Thyroid gland (tissue), 4 donors: ENCODE data around the gene SEMA3C. TPM values are rescaled to one million over a fixed set of nuclear protein-coding genes. Genes with fewer than 3 reads are reported as not detected.

Experiments
- DNase-seq, 2 donors: peaks; one replicate each; pipeline ENCODE4 v3.0.0-alpha.2; 2019
- H3K27ac ChIP-seq, 3 donors: fragments of 200-600 bp; sonication (generic); 1 replicate in 2 of 3; 2 replicates in 1 of 3; pipeline ENCODE4 v1.5.1; 2016 to 2019; ENCODE audit warnings: mild to moderate bottlenecking in 1 of 3, moderate library complexity in 1 of 3
- H3K27me3 ChIP-seq: fragments of 200-600 bp; sonication (generic); one replicate; pipeline ENCODE4 v1.5.1; 2019
- H3K36me3 ChIP-seq, 2 donors: fragments of 200-600 bp; sonication (generic); one replicate each; pipeline ENCODE4 v1.5.1; 2016 to 2019
- H3K4me1 ChIP-seq, 2 donors: fragments of 200-600 bp; sonication (generic); one replicate each; pipeline ENCODE4 v1.5.1; 2017 to 2019
- H3K4me3 ChIP-seq, 3 donors: fragments of 200-600 bp; sonication (generic); replicated peaks in 1 of 3; 1 replicate in 2 of 3; 2 replicates in 1 of 3; pipeline ENCODE4 v1.5.1; 2016; ENCODE audit warnings: mild to moderate bottlenecking in 1 of 3
- H3K9me3 ChIP-seq: fragments of 200-600 bp; sonication (generic); one replicate; pipeline ENCODE4 v1.5.1; 2017
- POLR2A ChIP-seq, 2 donors: fragments of 450-650 bp; IDR thresholded peaks; one replicate each; pipeline ENCODE4 v1.6.1; 2017; ENCODE audit warnings: antibody characterized with exemption in 2 of 2, mild to moderate bottlenecking in 2 of 2, moderate library complexity in 1 of 2
- WGBS, 2 donors: methylation state at CpG; one replicate each; pipeline ENCODE4 v1.1.5; 2017; 5-methylcytosine and 5-hydroxymethylcytosine counted together
- intact Hi-C: fragments of 100-400 bp; cut with DNase I; formaldehyde crosslinking; loops from one replicate; pipeline ENCODE4 v1.15.1; 2023
- total RNA-seq, 4 donors: library from RNA; depleted of rRNA; stranded (reverse); fragments of >200 nt; gene quantifications; one replicate each; pipeline ENCODE4 v1.2.3, GENCODE V29; 2016
- TF ChIP-seq, protein P1 (sequence below), 6 experiments: fragments of 200-600 bp in 3 of 6; fragments of 450-650 bp in 3 of 6; sonication (generic) in 3 of 6; IDR thresholded peaks; one replicate each; pipeline ENCODE4 v1.5.1; 2016 to 2019; ENCODE audit warnings: antibody characterized with exemption in 6 of 6, mild to moderate bottlenecking in 2 of 6, inconsistent platforms in 1 of 6, moderate library complexity in 1 of 6

Gene SEMA3C
- total RNA-seq, 4 donors from 2014 or later: 4.0 to 24.0 (median 7.1) TPM

GRCh38 chr7:80860554-80860953, 58.3 kb downstream of the SEMA3C start:
- H3K36me3 ChIP-seq: no peaks in the 10 kb centered on the region
- WGBS, 2 donors: 70 to 85% methylated on average over 4 of the region's 4 CpGs
- DNase-seq: no peak
- H3K27me3 ChIP-seq: no peaks in the 10 kb centered on the region
- H3K4me1 ChIP-seq: no peaks in the 10 kb centered on the region
- TF ChIP-seq POLR2A (IDR thresholded peaks at IDR 0.05): no peak
- TF ChIP-seq, protein P1, sequence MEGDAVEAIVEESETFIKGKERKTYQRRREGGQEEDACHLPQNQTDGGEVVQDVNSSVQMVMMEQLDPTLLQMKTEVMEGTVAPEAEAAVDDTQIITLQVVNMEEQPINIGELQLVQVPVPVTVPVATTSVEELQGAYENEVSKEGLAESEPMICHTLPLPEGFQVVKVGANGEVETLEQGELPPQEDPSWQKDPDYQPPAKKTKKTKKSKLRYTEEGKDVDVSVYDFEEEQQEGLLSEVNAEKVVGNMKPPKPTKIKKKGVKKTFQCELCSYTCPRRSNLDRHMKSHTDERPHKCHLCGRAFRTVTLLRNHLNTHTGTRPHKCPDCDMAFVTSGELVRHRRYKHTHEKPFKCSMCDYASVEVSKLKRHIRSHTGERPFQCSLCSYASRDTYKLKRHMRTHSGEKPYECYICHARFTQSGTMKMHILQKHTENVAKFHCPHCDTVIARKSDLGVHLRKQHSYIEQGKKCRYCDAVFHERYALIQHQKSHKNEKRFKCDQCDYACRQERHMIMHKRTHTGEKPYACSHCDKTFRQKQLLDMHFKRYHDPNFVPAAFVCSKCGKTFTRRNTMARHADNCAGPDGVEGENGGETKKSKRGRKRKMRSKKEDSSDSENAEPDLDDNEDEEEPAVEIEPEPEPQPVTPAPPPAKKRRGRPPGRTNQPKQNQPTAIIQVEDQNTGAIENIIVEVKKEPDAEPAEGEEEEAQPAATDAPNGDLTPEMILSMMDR (IDR thresholded peaks at IDR 0.05): no peak
- intact Hi-C loops: no loop called here
- no peak overlapping the region for H3K27ac ChIP-seq
- H3K4me3 ChIP-seq: no peak overlapping the region
- no peaks in the 10 kb centered on the region for H3K9me3 ChIP-seq

- WGBS, 2 donors: 85 to 86% methylated on average over 6 of the region's 6 CpGs
Observed at GRCh38 chr7:80859272-80859970, 59.4 kb downstream of the SEMA3C start.

DNA sequence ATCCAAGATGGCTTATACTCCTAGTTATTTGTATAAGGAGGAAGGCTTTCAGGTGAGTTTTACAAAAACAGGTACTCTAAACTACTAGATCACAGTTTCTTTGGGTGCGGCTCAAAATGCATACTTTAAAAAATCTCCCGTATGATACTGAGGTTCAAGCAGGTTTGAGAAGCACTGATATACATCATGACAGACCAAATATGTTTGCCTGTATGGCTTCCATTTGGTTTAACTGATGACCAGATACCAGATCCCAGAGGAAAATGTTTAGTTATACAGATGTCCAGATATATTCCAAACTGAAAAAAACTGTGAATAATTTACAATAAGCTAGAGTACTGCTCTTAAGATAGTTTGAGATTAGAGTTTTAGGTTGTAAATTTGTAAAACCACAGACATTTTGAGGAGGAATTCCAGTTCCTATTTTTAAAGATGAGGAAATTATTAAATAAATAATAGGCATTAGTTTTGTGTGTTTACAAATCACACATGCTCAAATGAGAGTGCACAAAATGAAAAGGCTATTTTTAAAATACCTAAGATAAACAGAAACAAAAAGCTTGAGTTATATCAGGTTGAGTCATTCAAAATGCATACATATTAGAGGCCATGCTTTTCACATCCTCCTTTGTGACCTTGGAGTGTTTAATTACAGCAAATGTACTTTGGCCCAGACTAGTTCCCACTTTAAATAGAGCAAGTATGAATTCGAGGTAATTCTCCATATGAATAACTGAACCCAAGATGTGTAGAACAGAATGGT, 60.5 kb downstream of the SEMA3C start:
- no peak for DNase-seq
- Histone ChIP-seq H3K4me3 (no peak overlapping the region), H3K27ac (no peak overlapping the region), H3K36me3 (no peaks in the 10 kb centered on the region), H3K27me3 (no peaks in the 10 kb centered on the region), H3K9me3 (no peaks in the 10 kb centered on the region), H3K4me1 (no peaks in the 10 kb centered on the region)
- TF ChIP-seq, protein P1 (IDR thresholded peaks at IDR 0.05): no peak
- no peak for TF ChIP-seq POLR2A (IDR thresholded peaks at IDR 0.05)
- intact Hi-C loops: no loop called here
- 80 to 83% methylated on average over 3 of the region's 3 CpGs for WGBS, 2 donors

More at GRCh38 chr7:80859272-80859970, 59.4 kb downstream of the SEMA3C start:
- H3K4me3 ChIP-seq: no peak overlapping the region
- no peaks in the 10 kb centered on the region for H3K36me3 ChIP-seq
- no peak for TF ChIP-seq POLR2A (IDR thresholded peaks at IDR 0.05)
- TF ChIP-seq, protein P1 (IDR thresholded peaks at IDR 0.05): no peak
- H3K9me3 ChIP-seq: no peaks in the 10 kb centered on the region
- intact Hi-C loops: no loop called here
- no peak overlapping the region for H3K27ac ChIP-seq
- H3K4me1 ChIP-seq: no peaks in the 10 kb centered on the region
- no peaks in the 10 kb centered on the region for H3K27me3 ChIP-seq
- DNase-seq: no peak

DNA sequence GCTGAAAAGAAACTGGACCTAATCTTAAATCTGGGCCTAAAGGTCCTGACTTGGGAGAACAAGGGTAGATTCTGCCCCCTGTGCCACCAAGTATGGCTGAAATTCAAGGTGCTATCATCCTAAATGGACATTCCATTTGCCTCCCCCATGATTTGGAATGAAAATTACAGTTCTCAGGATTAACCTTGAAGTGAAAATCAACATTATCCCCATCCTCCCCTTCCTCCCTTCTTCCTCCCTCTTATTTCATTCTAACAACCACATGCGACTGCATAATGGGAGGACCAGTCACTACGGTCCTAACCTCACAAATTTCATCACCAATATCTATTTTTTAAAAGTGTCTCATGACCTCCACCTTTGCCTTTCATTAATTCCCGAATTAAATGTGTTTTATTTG, 62.1 kb downstream of the SEMA3C start:
- no peak overlapping the region for H3K4me3 ChIP-seq
- H3K9me3 ChIP-seq: no peaks in the 10 kb centered on the region
- WGBS, 2 donors: 86 to 90% methylated on average over 3 of the region's 3 CpGs
- no peaks in the 10 kb centered on the region for H3K4me1 ChIP-seq
- no peaks in the 10 kb centered on the region for H3K36me3 ChIP-seq
- no peaks in the 10 kb centered on the region for H3K27me3 ChIP-seq
- DNase-seq: no peak
- no peak overlapping the region for H3K27ac ChIP-seq
- intact Hi-C loops: no loop called here
- no peak for TF ChIP-seq POLR2A (IDR thresholded peaks at IDR 0.05)
- TF ChIP-seq, protein P1 (IDR thresholded peaks at IDR 0.05): no peak

- 33 to 45% methylated on average over 3 of the region's 3 CpGs for WGBS, 2 donors
- no peak overlapping the region for H3K4me3 ChIP-seq
- H3K27ac ChIP-seq: no peak overlapping the region
- H3K36me3 ChIP-seq: no peaks in the 10 kb centered on the region
- no peaks in the 10 kb centered on the region for H3K27me3 ChIP-seq
- H3K4me1 ChIP-seq: no peaks in the 10 kb centered on the region
- intact Hi-C loops: no loop called here
- DNase-seq: no peak
- H3K9me3 ChIP-seq: no peaks in the 10 kb centered on the region
- no peak for TF ChIP-seq POLR2A (IDR thresholded peaks at IDR 0.05)
- TF ChIP-seq, protein P1 (IDR thresholded peaks at IDR 0.05): no peak
Observed at GRCh38 chr7:80851896-80852476, 66.9 kb downstream of the SEMA3C start.
